RWPE1 (cell line): Measurements from ENCODE around the gene DNAH1.

Experiments
- CTCF ChIA-PET: fragments of 350-600 bp; sonication (Branson Sonifier 250); formaldehyde crosslinking; extraction: SDS; loops from one replicate; lab custom pipeline; 2021; lab: Yijun Ruan, JAX
- POLR2A ChIA-PET: fragments of 400-600 bp; formaldehyde crosslinking; extraction: SDS; loops from one replicate; lab custom pipeline; 2020; ENCODE audit warnings: antibody characterized with exemption; ENCODE audit not compliant: low non-redundant PET; lab: Yijun Ruan, JAX
- DNase-seq: peaks from one replicate; pipeline ENCODE4 v3.0.0; 2012; ENCODE audit warnings: low spot score
- H3K27ac ChIP-seq: fragments of 450-650 bp; 2 replicates; pipeline ENCODE4 v1.5.1; 2017
- TF ChIP-seq, protein P1 (sequence below): fragments of 450-650 bp; conservative IDR thresholded peaks from 2 replicates; pipeline ENCODE4 v1.5.1; 2017; ENCODE audit warnings: low read depth, mild to moderate bottlenecking

The DNAH1 gene

DNA sequence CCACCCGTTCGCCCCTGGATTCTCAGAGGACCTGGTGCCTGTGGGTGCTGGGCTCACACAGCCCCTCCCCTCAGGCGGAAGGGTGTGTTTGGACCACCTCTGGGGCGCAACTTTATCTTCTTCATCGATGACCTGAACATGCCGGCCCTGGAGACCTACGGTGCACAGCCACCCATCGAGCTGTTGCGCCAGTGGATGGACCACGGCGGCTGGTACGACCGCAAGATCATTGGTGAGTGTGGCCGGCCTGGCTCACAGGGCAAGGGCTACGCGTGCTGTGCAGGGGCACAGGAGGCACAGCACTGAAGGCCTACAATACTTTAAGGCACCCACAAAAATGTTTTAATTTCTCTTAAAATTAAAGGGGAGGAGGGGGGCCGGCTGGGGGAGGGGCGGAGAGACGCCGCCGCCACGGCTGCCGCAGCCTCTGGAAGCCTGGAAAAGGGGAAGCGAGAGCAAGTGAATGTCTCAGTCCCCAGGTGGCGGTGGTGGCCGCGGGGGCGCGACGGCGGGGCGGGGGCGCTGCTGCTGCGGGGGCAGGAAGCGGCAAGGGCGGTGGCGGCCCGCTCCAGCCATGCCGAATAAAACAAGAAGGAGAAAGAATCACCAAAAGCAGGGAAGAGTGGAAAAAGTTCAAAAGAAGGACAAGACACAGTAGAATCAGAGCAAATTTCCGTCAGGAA lies 56.8 kb downstream of the DNAH1 start:
- TF ChIP-seq, protein P1, sequence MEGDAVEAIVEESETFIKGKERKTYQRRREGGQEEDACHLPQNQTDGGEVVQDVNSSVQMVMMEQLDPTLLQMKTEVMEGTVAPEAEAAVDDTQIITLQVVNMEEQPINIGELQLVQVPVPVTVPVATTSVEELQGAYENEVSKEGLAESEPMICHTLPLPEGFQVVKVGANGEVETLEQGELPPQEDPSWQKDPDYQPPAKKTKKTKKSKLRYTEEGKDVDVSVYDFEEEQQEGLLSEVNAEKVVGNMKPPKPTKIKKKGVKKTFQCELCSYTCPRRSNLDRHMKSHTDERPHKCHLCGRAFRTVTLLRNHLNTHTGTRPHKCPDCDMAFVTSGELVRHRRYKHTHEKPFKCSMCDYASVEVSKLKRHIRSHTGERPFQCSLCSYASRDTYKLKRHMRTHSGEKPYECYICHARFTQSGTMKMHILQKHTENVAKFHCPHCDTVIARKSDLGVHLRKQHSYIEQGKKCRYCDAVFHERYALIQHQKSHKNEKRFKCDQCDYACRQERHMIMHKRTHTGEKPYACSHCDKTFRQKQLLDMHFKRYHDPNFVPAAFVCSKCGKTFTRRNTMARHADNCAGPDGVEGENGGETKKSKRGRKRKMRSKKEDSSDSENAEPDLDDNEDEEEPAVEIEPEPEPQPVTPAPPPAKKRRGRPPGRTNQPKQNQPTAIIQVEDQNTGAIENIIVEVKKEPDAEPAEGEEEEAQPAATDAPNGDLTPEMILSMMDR = no peak
- ChIA-PET POLR2A (no interaction called here), CTCF (no interaction called here)
- H3K27ac ChIP-seq = no peak overlapping the region
- DNase-seq = no peak

DNA sequence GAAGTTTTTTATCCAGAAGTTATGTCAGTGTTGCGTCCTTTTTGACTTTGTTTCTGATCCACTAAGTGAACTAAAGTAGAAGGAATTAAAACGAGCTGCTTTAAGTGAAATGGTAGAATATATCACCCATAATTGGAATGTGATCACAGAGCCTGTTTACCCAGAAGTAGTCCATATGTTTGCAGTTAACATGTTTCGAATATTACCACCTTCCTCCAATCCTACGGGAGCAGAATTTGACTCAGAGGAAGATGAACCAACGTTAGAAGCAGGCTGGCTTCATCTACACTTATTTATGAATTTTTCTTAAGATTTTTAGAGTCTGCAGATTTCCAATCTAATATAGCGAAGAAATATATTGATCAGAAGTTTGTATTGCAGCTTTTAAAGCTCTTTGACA lies 57.6 kb downstream of the DNAH1 start:
- no peak for DNase-seq
- CTCF ChIA-PET = no interaction called here
- TF ChIP-seq, protein P1 = no peak
- POLR2A ChIA-PET = no interaction called here
- H3K27ac ChIP-seq = no peak overlapping the region

DNA sequence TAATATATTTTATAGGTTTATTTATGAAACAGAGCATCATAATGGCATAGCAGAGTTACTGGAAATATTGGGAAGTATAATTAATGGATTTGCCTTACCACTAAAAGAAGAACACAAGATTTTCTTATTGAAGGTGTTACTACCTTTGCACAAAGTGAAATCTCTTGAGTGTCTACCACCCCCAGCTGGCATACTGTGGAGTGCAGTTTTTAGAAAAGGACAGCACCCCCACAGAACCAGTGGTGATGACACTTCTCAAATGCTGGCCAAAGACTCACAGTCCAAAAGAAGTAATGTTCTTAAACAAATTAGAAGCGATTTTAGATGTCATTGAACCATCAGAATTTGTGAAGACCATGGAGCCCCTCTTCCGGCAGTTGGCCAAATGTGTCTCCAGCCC lies 58.1 kb downstream of the DNAH1 start:
- CTCF ChIA-PET = no interaction called here
- TF ChIP-seq, protein P1 = no peak
- POLR2A ChIA-PET = no interaction called here
- H3K27ac ChIP-seq = no peak overlapping the region
- no peak for DNase-seq

DNA sequence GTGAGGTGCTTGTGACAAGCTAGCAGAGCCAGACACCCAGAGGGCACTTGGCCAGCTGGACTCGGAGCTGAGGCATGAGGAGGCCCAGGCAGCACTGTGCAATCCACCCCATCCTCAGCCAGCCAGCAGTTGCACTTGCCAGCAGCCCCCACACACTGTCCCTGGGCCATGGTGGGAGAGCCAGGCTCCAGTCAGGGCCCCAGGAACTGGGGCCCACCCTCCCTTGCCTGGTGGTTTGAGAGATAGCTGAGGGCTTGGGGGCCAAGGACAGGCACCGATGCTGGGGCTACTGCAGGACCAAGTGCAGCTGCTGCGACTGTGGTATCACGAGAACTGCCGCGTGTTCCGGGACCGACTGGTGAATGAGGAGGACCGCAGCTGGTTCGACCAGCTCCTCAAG lies 63.5 kb downstream of the DNAH1 start:
- TF ChIP-seq, protein P1 = no peak
- CTCF ChIA-PET = interaction anchor here (0.5 kb wide), 1 partner anchor 52 kb away, joined by 4 read pairs; no protein-coding TSS in a partner anchor
- POLR2A ChIA-PET = no interaction called here
- no peak for DNase-seq
- H3K27ac ChIP-seq = no peak overlapping the region

DNA sequence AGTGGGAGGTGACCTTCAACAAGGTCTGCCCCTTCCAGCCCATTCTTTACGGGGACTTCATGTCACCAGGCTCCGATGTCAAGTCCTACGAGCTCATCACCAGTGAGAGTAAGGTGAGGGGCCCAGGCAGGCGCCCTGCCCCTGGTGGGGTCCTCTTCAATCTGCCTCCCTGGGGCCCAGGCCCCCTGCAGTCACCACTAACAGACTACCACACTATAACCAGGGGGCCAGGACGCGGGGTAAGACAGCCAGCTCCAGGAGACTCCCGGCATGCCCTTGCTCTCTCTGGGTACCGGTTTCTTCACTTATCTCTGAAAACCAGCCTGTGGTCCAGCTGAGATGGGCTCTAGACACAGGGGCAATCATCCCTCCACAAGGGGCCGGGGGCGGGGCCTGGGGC lies 63.9 kb downstream of the DNAH1 start:
- no peak overlapping the region for H3K27ac ChIP-seq
- CTCF ChIA-PET = no interaction called here
- POLR2A ChIA-PET = no interaction called here
- DNase-seq = no peak
- TF ChIP-seq, protein P1 = no peak

DNA sequence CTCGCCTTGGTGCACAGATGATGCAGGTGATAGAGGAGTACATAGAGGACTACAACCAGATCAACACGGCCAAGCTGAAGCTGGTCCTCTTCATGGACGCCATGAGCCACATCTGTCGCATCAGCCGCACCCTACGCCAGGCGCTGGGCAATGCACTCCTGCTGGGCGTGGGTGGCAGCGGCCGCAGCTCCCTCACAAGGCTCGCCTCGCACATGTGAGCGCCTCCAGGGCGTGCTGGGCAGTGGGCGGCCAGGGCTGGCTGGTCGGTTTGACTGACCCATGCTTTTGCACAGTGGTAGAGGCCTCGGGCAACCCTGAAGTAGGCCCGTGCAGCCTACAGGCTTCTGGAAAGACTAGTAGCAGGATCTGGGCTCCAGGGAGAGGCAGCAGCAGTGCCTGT lies 65.5 kb downstream of the DNAH1 start:
- no peak overlapping the region for H3K27ac ChIP-seq
- DNase-seq = no peak
- TF ChIP-seq, protein P1 = no peak
- ChIA-PET CTCF (interaction anchor here (0.7 kb wide), 1 partner anchor 65 kb away, joined by 3 read pairs; no protein-coding TSS in a partner anchor), POLR2A (no interaction called here)
